Activated CD4-positive, alpha-beta memory T cell treated with anti-CD3 and anti-CD28 coated beads for 36 hours (primary cell): ENCODE measurements around the gene TMED8. TPM values are rescaled to one million over a fixed set of nuclear protein-coding genes. Genes with fewer than 3 reads are reported as not detected.

Experiments
- CTCF ChIA-PET: fragments of 350-600 bp; sonication (Branson Sonifier 250); formaldehyde crosslinking; loops from one replicate; lab custom pipeline; 2021; ENCODE audit warnings: antibody characterized with exemption, inconsistent platforms; lab: Charles Lee
- POLR2A ChIA-PET: fragments of 350-600 bp; sonication (Branson Sonifier 250); formaldehyde crosslinking; loops from one replicate; lab custom pipeline; 2021; ENCODE audit warnings: antibody characterized with exemption; lab: Charles Lee
- DNase-seq: peaks from one replicate; pipeline ENCODE4 v3.0.0-alpha.2; 2020
- H3K27ac Mint-ChIP-seq: one replicate; pipeline ENCODE4 v1.8.0; 2021; ENCODE audit warnings: mixed read lengths
- H3K27me3 Mint-ChIP-seq: one replicate; pipeline ENCODE4 v1.8.0; 2021; ENCODE audit warnings: mixed read lengths
- H3K36me3 Mint-ChIP-seq: one replicate; pipeline ENCODE4 v1.8.0; 2021; ENCODE audit warnings: mixed read lengths
- H3K4me1 Mint-ChIP-seq: one replicate; pipeline ENCODE4 v1.8.0; 2021; ENCODE audit warnings: low read depth, mixed read lengths
- H3K4me3 Mint-ChIP-seq: one replicate; pipeline ENCODE4 v1.8.0; 2021; ENCODE audit warnings: mild to moderate bottlenecking, mixed read lengths
- H3K9me3 Mint-ChIP-seq: one replicate; pipeline ENCODE4 v1.8.0; 2021; ENCODE audit warnings: mixed read lengths
- intact Hi-C: fragments of 100-400 bp; cut with micrococcal nuclease; formaldehyde crosslinking; loops from one replicate; pipeline ENCODE4 v1.15.1; 2023
- total RNA-seq, 2 experiments: library from RNA; stranded (reverse); gene quantifications; one replicate each; pipeline ENCODE4 v1.2.3, GENCODE V29; 2021

TMED8 gene
- total RNA-seq, 2 experiments from 2014 or later = 26.9 to 27.8 TPM

DNA sequence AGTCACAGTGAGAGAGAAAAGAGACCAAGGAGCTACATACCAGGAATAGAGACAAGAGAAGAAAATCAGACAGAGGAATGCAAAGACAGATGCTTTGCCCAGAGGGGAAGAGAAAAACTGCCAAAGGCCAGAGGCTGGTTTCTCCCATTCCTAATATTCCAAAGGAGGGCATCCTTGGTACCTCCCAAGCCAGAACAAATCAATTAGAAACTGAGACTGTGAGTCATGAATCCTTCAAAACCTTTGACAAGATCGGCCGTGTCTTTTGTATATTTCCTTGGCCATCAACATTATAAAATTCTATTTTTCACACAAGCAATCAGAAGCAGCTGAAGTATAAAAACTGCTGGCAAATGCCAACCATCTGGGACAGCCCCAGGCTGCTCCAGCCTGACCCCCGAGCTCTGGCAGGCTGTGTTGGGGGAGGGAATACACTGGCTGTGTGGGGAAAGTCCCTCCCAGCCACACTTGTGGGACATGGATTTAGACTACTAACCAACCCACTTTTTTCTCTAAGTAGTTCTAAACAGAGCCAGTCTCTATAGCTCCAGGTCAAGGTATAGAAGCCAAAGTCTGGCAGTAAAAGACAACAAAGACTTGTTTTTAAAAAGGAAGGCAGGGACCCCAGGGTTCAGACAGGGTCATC lies 69.9 kb downstream of the TMED8 start:
- Mint-ChIP-seq H3K36me3 (no peaks in the 10 kb centered on the region), H3K27ac (no peak overlapping the region), H3K4me1 (peaks cover 31% of the 10 kb centered on the region), H3K27me3 (no peaks in the 10 kb centered on the region), H3K9me3 (no peaks in the 10 kb centered on the region), H3K4me3 (no peak overlapping the region)
- DNase-seq = peak; percentile 28
- intact Hi-C loops = no loop called here
- ChIA-PET CTCF (interaction anchor here (0.7 to 11.4 kb wide), 3 partner anchors 7 to 156 kb away, joined by 3 to 321 read pairs (median 5); partner anchors contain the start of genes SAMD15 and TMED8), POLR2A (no interaction called here)

GRCh38 chr14:77306416-77306815 lies 70.5 kb downstream of the TMED8 start:
- no peak overlapping the region for H3K27ac Mint-ChIP-seq
- POLR2A ChIA-PET = no interaction called here
- DNase-seq = no peak
- H3K9me3 Mint-ChIP-seq = no peaks in the 10 kb centered on the region
- CTCF ChIA-PET = interaction anchor here (0.7 to 11.4 kb wide), 2 partner anchors 8 to 155 kb away, joined by 3 to 321 read pairs; no protein-coding TSS in a partner anchor
- no peaks in the 10 kb centered on the region for H3K27me3 Mint-ChIP-seq
- H3K4me3 Mint-ChIP-seq = no peak overlapping the region
- intact Hi-C loops = no loop called here
- peaks cover 31% of the 10 kb centered on the region for H3K4me1 Mint-ChIP-seq
- no peaks in the 10 kb centered on the region for H3K36me3 Mint-ChIP-seq

GRCh38 chr14:77305696-77306095 lies 71.2 kb downstream of the TMED8 start:
- no peak for DNase-seq

DNA sequence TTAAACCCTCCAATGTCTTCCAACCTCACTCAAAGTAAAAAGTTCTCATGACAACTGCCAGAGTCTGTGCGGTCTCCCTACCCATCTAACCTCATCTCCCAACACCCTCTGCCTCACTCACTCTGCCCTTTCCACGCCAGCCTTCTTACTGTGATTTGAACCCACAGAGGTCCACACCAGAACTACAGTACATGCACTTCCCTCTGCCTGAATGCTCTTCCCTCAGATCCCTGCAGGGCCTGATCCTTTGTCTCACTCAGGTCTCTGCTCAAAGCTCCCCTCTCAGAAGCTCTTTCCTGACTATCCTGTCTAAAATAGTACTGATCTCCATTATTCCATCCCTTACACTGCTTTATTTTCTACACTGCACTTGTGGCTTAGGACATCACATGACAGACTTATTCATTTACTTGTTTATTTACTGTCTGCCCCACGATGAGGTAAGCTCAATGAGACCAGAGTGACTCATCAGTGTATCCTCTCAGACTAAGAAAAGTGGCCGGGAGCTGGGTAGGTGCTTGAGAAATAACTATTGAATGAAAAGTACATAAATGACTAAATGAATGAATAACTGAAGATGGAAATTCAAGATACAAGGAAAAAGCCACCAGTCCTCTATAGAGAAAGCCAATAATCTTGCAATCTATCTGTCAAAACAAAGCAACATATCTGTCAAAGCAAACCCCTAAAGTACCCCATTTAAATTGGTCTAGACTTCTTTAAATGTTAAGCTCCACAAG lies 73.3 kb downstream of the TMED8 start:
- peak; percentile 73 for DNase-seq
- Mint-ChIP-seq H3K4me1 (peaks cover 31% of the 10 kb centered on the region), H3K27me3 (no peaks in the 10 kb centered on the region), H3K27ac (peak overlapping the region; percentile 84), H3K4me3 (peak overlapping the region; percentile 9), H3K36me3 (no peaks in the 10 kb centered on the region), H3K9me3 (no peaks in the 10 kb centered on the region)
- POLR2A ChIA-PET = interaction anchor here (0.9 to 4.2 kb wide), 7 partner anchors 12 to 205 kb away, joined by 3 to 30 read pairs (median 5); partner anchors contain the start of genes AHSA1, GSTZ1, POMT2 and SAMD15
- intact Hi-C loops = loop anchor here (1.0 to 5.0 kb wide), 7 partner anchors 13 to 346 kb away; partner anchors contain the start of genes GSTZ1 and VIPAS39
- CTCF ChIA-PET = interaction anchor here (0.6 to 11.4 kb wide), 9 partner anchors 10 to 429 kb away, joined by 3 to 321 read pairs (median 5); partner anchors contain the start of genes GSTZ1, POMT2, SAMD15 and TMED8

More at GRCh38 chr14:77305696-77306095, 71.2 kb downstream of the TMED8 start:
- ChIA-PET CTCF (interaction anchor here (2.2 to 11.4 kb wide), 2 partner anchors 8 to 15 kb away, joined by 15 to 321 read pairs; partner anchors contain the start of genes GSTZ1 and POMT2), POLR2A (interaction anchor here (4.2 kb wide), 1 partner anchor 15 kb away, joined by 30 read pairs; the partner anchor contains the start of genes GSTZ1 and POMT2)
- no peak overlapping the region for H3K4me3 Mint-ChIP-seq
- no peaks in the 10 kb centered on the region for H3K36me3 Mint-ChIP-seq
- H3K27ac Mint-ChIP-seq = no peak overlapping the region
- peaks cover 31% of the 10 kb centered on the region for H3K4me1 Mint-ChIP-seq
- no peaks in the 10 kb centered on the region for H3K9me3 Mint-ChIP-seq
- H3K27me3 Mint-ChIP-seq = no peaks in the 10 kb centered on the region
- intact Hi-C loops = no loop called here

DNA sequence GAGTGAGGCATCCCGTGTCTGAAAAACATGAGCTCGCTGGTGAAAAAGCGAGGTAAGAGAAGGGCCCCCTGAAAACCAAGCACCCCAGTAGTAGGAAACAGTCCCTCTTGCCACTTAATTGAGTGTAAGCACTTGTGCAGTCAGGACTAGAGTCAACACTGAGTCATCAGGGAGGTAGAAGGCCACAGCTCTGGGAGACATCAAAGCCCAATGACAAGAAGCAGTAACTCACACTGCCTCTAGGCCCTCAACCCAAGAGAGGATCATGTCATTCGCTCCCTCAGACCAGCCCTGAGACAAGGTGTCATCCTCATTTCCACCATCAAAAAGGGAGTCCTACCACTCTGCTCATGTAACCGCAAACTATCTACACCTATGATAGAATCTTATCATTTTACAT lies 74.0 kb downstream of the TMED8 start:
- H3K27ac Mint-ChIP-seq = peak overlapping the region; percentile 84
- POLR2A ChIA-PET = interaction anchor here (1.2 to 4.2 kb wide), 4 partner anchors 13 to 155 kb away, joined by 3 to 30 read pairs (median 10); partner anchors contain the start of genes AHSA1, GSTZ1, POMT2 and SAMD15
- intact Hi-C loops = loop anchor here (1.0 to 5.0 kb wide), 7 partner anchors 13 to 346 kb away; partner anchors contain the start of genes GSTZ1 and VIPAS39
- H3K27me3 Mint-ChIP-seq = no peaks in the 10 kb centered on the region
- CTCF ChIA-PET = interaction anchor here (0.7 to 11.4 kb wide), 6 partner anchors 11 to 248 kb away, joined by 3 to 321 read pairs (median 6); partner anchors contain the start of genes SAMD15 and TMED8
- DNase-seq = peak; percentile 83
- peaks cover under 1% of the 10 kb centered on the region for H3K36me3 Mint-ChIP-seq
- no peaks in the 10 kb centered on the region for H3K9me3 Mint-ChIP-seq
- no peak overlapping the region for H3K4me3 Mint-ChIP-seq
- peaks cover 31% of the 10 kb centered on the region for H3K4me1 Mint-ChIP-seq

GRCh38 chr14:77301103-77301502 lies 75.8 kb downstream of the TMED8 start:
- Mint-ChIP-seq H3K36me3 (peaks cover 4% of the 10 kb centered on the region), H3K27ac (no peak overlapping the region), H3K4me3 (no peak overlapping the region), H3K27me3 (no peaks in the 10 kb centered on the region), H3K9me3 (no peaks in the 10 kb centered on the region), H3K4me1 (peaks cover 24% of the 10 kb centered on the region)
- intact Hi-C loops = loop anchor here (2.0 to 5.0 kb wide), 3 partner anchors 179 to 344 kb away; no protein-coding TSS in a partner anchor
- peak; percentile 78 for DNase-seq
- CTCF ChIA-PET = interaction anchor here (0.6 to 11.4 kb wide), 14 partner anchors 8 to 177 kb away, joined by 3 to 321 read pairs (median 4); partner anchors contain the start of genes GSTZ1, POMT2, SAMD15 and TMED8
- POLR2A ChIA-PET = interaction anchor here (1.0 kb wide), 1 partner anchor 15 kb away, joined by 5 read pairs; no protein-coding TSS in a partner anchor

DNA sequence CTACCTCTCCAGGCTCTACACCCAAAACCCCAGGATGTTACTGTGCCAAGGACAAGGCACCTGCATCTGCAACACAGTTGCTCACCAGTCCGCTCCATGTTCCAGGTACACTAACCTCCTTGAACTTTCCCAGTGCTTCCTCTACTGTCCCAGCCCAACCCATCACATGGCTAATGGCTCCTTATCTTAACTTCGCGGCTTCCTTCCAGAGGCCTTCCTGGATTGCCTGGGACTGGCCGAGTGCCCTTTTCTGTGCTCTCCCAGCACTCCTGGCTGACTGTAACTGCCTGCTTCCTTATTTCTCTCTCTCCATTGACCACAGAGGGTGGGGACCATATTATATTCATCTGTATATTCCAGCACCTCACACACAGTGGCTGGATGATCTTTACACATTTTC lies 77.1 kb downstream of the TMED8 start:
- Mint-ChIP-seq H3K4me1 (peaks cover 22% of the 10 kb centered on the region), H3K27me3 (no peaks in the 10 kb centered on the region), H3K9me3 (no peaks in the 10 kb centered on the region), H3K27ac (no peak overlapping the region), H3K36me3 (peaks cover 7% of the 10 kb centered on the region), H3K4me3 (no peak overlapping the region)
- POLR2A ChIA-PET = no interaction called here
- CTCF ChIA-PET = interaction anchor here (1.5 to 11.4 kb wide), 5 partner anchors 9 to 157 kb away, joined by 3 to 321 read pairs (median 8); partner anchors contain the start of genes GSTZ1 and POMT2
- intact Hi-C loops = loop anchor here (2.0 to 5.0 kb wide), 3 partner anchors 177 to 342 kb away; no protein-coding TSS in a partner anchor
- no peak for DNase-seq

DNA sequence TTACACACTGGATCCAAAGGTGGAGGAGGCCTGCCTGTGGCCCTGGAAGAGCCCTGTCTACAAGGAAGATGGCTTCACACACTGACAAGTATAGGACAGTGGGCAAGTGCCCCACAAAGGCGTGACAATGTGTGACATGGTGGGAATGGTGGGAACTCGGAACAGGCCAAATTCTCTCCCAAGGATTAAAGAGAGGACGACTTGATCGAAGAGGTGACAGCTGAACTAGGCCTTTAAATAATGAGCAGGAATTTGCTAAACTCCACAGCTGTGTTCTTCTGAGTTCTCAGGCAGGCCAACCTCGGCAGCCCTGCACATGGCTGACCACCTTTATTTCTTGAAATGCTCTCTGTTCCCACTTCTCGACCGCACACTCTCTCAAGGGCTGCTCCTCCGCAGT lies 80.0 kb downstream of the TMED8 start:
- H3K27ac Mint-ChIP-seq = no peak overlapping the region
- DNase-seq = no peak
- no peaks in the 10 kb centered on the region for H3K27me3 Mint-ChIP-seq
- no peaks in the 10 kb centered on the region for H3K9me3 Mint-ChIP-seq
- CTCF ChIA-PET = interaction anchor here (11.4 kb wide), 1 partner anchor 17 kb away, joined by 321 read pairs; no protein-coding TSS in a partner anchor
- H3K4me1 Mint-ChIP-seq = no peaks in the 10 kb centered on the region
- intact Hi-C loops = no loop called here
- peaks cover 10% of the 10 kb centered on the region for H3K36me3 Mint-ChIP-seq
- POLR2A ChIA-PET = interaction anchor here (1.1 kb wide), 1 partner anchor 19 kb away, joined by 3 read pairs; no protein-coding TSS in a partner anchor
- no peak overlapping the region for H3K4me3 Mint-ChIP-seq

DNA sequence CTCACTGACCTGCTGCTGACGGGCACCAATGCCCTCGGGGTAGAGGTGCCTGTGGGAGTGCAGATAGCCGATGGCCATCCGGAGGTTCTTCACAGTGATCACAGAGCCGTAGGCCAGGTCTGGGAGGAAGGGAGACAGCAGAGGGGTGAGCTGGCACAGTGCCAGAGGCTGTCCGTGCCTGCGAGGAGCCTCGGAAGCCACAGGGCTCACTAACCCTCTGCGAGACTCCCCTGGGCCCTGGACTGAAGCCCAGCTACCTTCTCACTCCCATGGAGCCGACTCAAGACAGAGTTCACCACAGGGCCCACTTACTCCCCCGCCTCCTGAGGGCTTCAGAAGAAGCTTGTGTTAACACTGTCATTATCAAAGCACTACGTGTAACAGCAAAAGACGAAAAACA lies 80.7 kb downstream of the TMED8 start:
- Mint-ChIP-seq H3K4me3 (no peak overlapping the region), H3K9me3 (no peaks in the 10 kb centered on the region), H3K27me3 (no peaks in the 10 kb centered on the region), H3K4me1 (no peaks in the 10 kb centered on the region), H3K27ac (no peak overlapping the region), H3K36me3 (peaks cover 10% of the 10 kb centered on the region)
- CTCF ChIA-PET = no interaction called here
- intact Hi-C loops = no loop called here
- no peak for DNase-seq
- POLR2A ChIA-PET = no interaction called here

DNA sequence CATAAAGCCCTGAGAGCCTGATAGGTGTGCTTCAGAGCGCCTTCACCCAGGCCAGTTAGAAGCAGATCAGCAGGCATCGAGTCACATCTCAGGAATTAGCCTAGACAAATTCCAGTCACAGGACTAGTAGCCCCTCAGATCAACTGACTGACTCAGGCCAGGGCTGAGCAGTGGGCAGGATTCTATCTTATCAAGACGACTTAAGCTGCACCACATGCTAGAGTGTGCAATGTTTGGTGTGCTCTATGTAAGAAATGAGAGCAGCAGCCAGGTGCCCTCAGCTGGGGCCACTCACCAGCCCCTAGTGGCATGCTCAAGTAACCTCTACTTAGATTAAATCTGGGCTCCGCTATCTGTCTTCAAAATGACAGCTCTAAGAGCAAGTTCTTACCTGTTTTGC lies 86.2 kb downstream of the TMED8 start:
- no peaks in the 10 kb centered on the region for H3K9me3 Mint-ChIP-seq
- peaks cover 10% of the 10 kb centered on the region for H3K36me3 Mint-ChIP-seq
- no peak overlapping the region for H3K27ac Mint-ChIP-seq
- intact Hi-C loops = no loop called here
- H3K4me3 Mint-ChIP-seq = no peak overlapping the region
- no peaks in the 10 kb centered on the region for H3K27me3 Mint-ChIP-seq
- POLR2A ChIA-PET = no interaction called here
- H3K4me1 Mint-ChIP-seq = no peaks in the 10 kb centered on the region
- no peak for DNase-seq
- CTCF ChIA-PET = interaction anchor here (1.4 to 2.0 kb wide), 3 partner anchors 10 to 25 kb away, joined by 3 to 11 read pairs (median 3); no protein-coding TSS in a partner anchor

- H3K9me3 Mint-ChIP-seq = no peaks in the 10 kb centered on the region
- CTCF ChIA-PET = no interaction called here
Measured at GRCh38 chr14:77286576-77286975, 90.3 kb downstream of the TMED8 start.

More at GRCh38 chr14:77286576-77286975, 90.3 kb downstream of the TMED8 start:
- Mint-ChIP-seq H3K27me3 (no peaks in the 10 kb centered on the region), H3K4me1 (no peaks in the 10 kb centered on the region), H3K27ac (no peak overlapping the region), H3K4me3 (no peak overlapping the region), H3K36me3 (peaks cover 17% of the 10 kb centered on the region)
- intact Hi-C loops = no loop called here
- DNase-seq = no peak
- POLR2A ChIA-PET = no interaction called here
